ENCODE results near the gene ABHD5. TPM values are rescaled to one million over a fixed set of nuclear protein-coding genes. Genes with fewer than 3 reads are reported as not detected.

ABHD5 gene
- total RNA-seq, 2 experiments from 2014 or later: 6.5 to 7.9 TPM

DNA sequence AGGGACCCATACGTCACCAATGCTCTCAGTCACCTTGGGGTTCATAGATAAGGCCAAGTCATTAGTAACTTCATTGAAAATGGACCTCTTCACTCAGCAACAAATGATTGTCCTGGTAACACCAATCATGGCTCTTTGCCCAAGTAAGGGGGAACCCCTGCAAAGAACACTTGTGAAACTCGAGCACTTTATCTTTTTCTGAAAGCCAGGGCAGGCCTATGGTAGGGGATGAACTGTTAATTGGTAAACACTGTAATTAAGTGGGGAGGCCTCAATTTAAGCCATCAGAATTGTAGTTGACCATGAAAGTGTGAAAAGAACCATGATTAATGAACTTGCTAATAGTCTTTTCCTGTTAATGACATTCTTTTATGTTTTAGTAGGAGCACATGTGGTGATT, 73.3 kb downstream of the ABHD5 start:
- Histone ChIP-seq H3K9me2 (ENCODE audit: insufficient read depth, low read length) (no peaks in the 10 kb centered on the region), H4K20me1 (ENCODE audit: insufficient read depth, low read length) (no peaks in the 10 kb centered on the region), H3K4me1 (ENCODE audit: insufficient read depth, low read length, poor library complexity, severe bottlenecking) (no peaks in the 10 kb centered on the region), H3K4me2 (ENCODE audit: low read length) (no peak overlapping the region), H2AFZ (ENCODE audit: low read length) (no peak overlapping the region), H3K36me3 (ENCODE audit: insufficient read depth, low read length) (no peaks in the 10 kb centered on the region), H3K79me2 (ENCODE audit: insufficient read depth, low read depth, low read length) (no peaks in the 10 kb centered on the region), H3K4me3 (ENCODE audit: low read depth, low read length, poor library complexity, severe bottlenecking) (no peak overlapping the region), H3K27ac (ENCODE audit: low read depth, low read length, poor library complexity, severe bottlenecking) (no peak overlapping the region), H3K9me3 (ENCODE audit: low read length) (no peaks in the 10 kb centered on the region)
- intact Hi-C loops (cut with micrococcal nuclease; ENCODE audit: unreplicated experiment): loop anchor here (5.0 kb wide), 1 partner anchor 222 kb away; no protein-coding TSS in a partner anchor
- TF ChIP-seq EZH2phosphoT487 (IDR thresholded peaks at IDR 0.05; ENCODE audit: borderline replicate concordance, low read depth, low read length) (no peak), CTCF (conservative IDR thresholded peaks at IDR 0.05; ENCODE audit: low read length) (no peak)
- POLR2A ChIA-PET: interaction anchor here (0.6 kb wide), 1 partner anchor 514 kb away, joined by 3 read pairs; no protein-coding TSS in a partner anchor
- BruUV-seq (replicated peaks): no TSS peak
- DNase-seq (ENCODE audit: low spot score): no peak
- CTCF ChIA-PET (ENCODE audit: unreplicated experiment): no interaction called here

GRCh38 chr3:43764471-43764870, 73.7 kb downstream of the ABHD5 start:
- TF ChIP-seq EZH2phosphoT487 (IDR thresholded peaks at IDR 0.05; ENCODE audit: borderline replicate concordance, low read depth, low read length): no peak
- no peak for TF ChIP-seq CTCF (conservative IDR thresholded peaks at IDR 0.05; ENCODE audit: low read length)
- Histone ChIP-seq H3K4me2 (ENCODE audit: low read length) (no peak overlapping the region), H3K4me3 (ENCODE audit: low read depth, low read length, poor library complexity, severe bottlenecking) (no peak overlapping the region), H3K36me3 (ENCODE audit: insufficient read depth, low read length) (no peaks in the 10 kb centered on the region), H3K27ac (ENCODE audit: low read depth, low read length, poor library complexity, severe bottlenecking) (no peak overlapping the region), H3K9me3 (ENCODE audit: low read length) (no peaks in the 10 kb centered on the region), H3K4me1 (ENCODE audit: insufficient read depth, low read length, poor library complexity, severe bottlenecking) (no peaks in the 10 kb centered on the region), H3K79me2 (ENCODE audit: insufficient read depth, low read depth, low read length) (no peaks in the 10 kb centered on the region), H2AFZ (ENCODE audit: low read length) (no peak overlapping the region), H3K9me2 (ENCODE audit: insufficient read depth, low read length) (no peaks in the 10 kb centered on the region), H4K20me1 (ENCODE audit: insufficient read depth, low read length) (no peaks in the 10 kb centered on the region)
- intact Hi-C loops (cut with micrococcal nuclease; ENCODE audit: unreplicated experiment): loop anchor here (5.0 kb wide), 1 partner anchor 222 kb away; no protein-coding TSS in a partner anchor
- ChIA-PET CTCF (ENCODE audit: unreplicated experiment) (no interaction called here), POLR2A (interaction anchor here (0.6 kb wide), 1 partner anchor 514 kb away, joined by 3 read pairs; no protein-coding TSS in a partner anchor)
- DNase-seq (ENCODE audit: low spot score): no peak
- no TSS peak for BruUV-seq (replicated peaks)

GRCh38 chr3:43765521-43765971, 74.8 kb downstream of the ABHD5 start:
- no TSS peak for BruUV-seq (replicated peaks)
- no peak overlapping the region for H3K4me2 ChIP-seq (ENCODE audit: low read length)
- H2AFZ ChIP-seq (ENCODE audit: low read length): no peak overlapping the region

More at GRCh38 chr3:43765521-43765971, 74.8 kb downstream of the ABHD5 start:
- POLR2A ChIA-PET: interaction anchor here (0.6 kb wide), 1 partner anchor 70 kb away, joined by 4 read pairs; no protein-coding TSS in a partner anchor
- no peaks in the 10 kb centered on the region for H3K9me3 ChIP-seq (ENCODE audit: low read length)
- no peaks in the 10 kb centered on the region for H4K20me1 ChIP-seq (ENCODE audit: insufficient read depth, low read length)
- CTCF ChIA-PET (ENCODE audit: unreplicated experiment): interaction anchor here (0.6 to 0.9 kb wide), 2 partner anchors 28 to 91 kb away, joined by 3 to 4 read pairs; no protein-coding TSS in a partner anchor
- intact Hi-C loops (cut with micrococcal nuclease; ENCODE audit: unreplicated experiment): no loop called here
- no peaks in the 10 kb centered on the region for H3K4me1 ChIP-seq (ENCODE audit: insufficient read depth, low read length, poor library complexity, severe bottlenecking)
- no peak overlapping the region for H3K4me3 ChIP-seq (ENCODE audit: low read depth, low read length, poor library complexity, severe bottlenecking)
- TF ChIP-seq CTCF (conservative IDR thresholded peaks at IDR 0.05; ENCODE audit: low read length): no peak
- no peak for TF ChIP-seq EZH2phosphoT487 (IDR thresholded peaks at IDR 0.05; ENCODE audit: borderline replicate concordance, low read depth, low read length)
- no peaks in the 10 kb centered on the region for H3K9me2 ChIP-seq (ENCODE audit: insufficient read depth, low read length)
- no peaks in the 10 kb centered on the region for H3K79me2 ChIP-seq (ENCODE audit: insufficient read depth, low read depth, low read length)
- no peak for DNase-seq (ENCODE audit: low spot score)
- H3K36me3 ChIP-seq (ENCODE audit: insufficient read depth, low read length): no peaks in the 10 kb centered on the region
- no peak overlapping the region for H3K27ac ChIP-seq (ENCODE audit: low read depth, low read length, poor library complexity, severe bottlenecking)
